GM12891 (cell line): ENCODE measurements around the gene SCGB2A2.

Source experiments
- POLR2A ChIP-seq: IDR thresholded peaks from 2 replicates; pipeline ENCODE4 v1.6.1; 2011; ENCODE audit warnings: low read depth, low read length, control low read depth
- POLR2AphosphoS5 ChIP-seq: IDR thresholded peaks from 2 replicates; pipeline ENCODE4 v1.6.1; 2011; ENCODE audit warnings: low read depth, low read length, control low read depth
- POU2F2 ChIP-seq: IDR thresholded peaks from 2 replicates; pipeline ENCODE4 v1.6.1; 2011; ENCODE audit warnings: low read depth, mild to moderate bottlenecking, control low read depth, low read length, moderate library complexity

DNA sequence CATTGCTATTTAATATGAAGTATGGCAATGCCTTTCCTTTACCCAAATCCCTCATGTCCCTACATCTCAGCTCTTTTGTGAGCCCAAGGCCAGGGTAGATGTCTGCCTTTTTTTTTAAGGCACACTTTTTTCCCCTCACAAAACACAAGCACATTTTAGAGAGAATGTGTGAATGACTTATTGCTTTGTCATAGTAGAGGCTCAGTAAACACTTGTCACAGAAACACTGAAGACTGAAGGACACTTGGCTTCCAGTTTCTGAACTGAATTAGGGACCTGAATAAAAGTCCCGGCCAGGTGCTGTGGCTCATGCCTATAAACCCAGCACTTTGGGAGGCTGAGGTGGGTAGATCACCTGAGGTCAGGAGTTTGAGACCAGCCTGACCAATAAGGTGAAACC is 2.9 kb upstream of the SCGB2A2 start:
- TF ChIP-seq POLR2AphosphoS5: no peak
- TF ChIP-seq POU2F2: no peak
- no peak for TF ChIP-seq POLR2A
